Dermis blood vessel endothelial cell (primary cell): ENCODE measurements around the gene PTPRG. TPM values are rescaled to one million over a fixed set of nuclear protein-coding genes. Genes with fewer than 3 reads are reported as not detected.
A peak's percentile ranks its signal among the peaks of the same experiment; 100 is the strongest.

Experiments used
- DNase-seq: peaks from one replicate; pipeline ENCODE4 v3.0.0; 2010
- total RNA-seq: library from RNA; depleted of rRNA; stranded (reverse); fragments of >200 nt; gene quantifications from 2 replicates; pipeline ENCODE4 v1.2.3, GENCODE V29; 2014

The PTPRG gene
- total RNA-seq, 1 donor from 2014 or later = 26.0 TPM

GRCh38 chr3:61901986-61902385 is 340.6 kb downstream of the PTPRG start:
- no peak for DNase-seq

GRCh38 chr3:61903074-61903473 is 341.7 kb downstream of the PTPRG start:
- DNase-seq = no peak

GRCh38 chr3:61903931-61904657 is 342.7 kb downstream of the PTPRG start:
- no peak for DNase-seq

GRCh38 chr3:61907210-61907795 is 345.9 kb downstream of the PTPRG start:
- DNase-seq = no peak

- no peak for DNase-seq
Measured at GRCh38 chr3:61908382-61908781, 347.0 kb downstream of the PTPRG start.

- DNase-seq = no peak
Measured at GRCh38 chr3:61910732-61911131, 349.4 kb downstream of the PTPRG start.

- no peak for DNase-seq
Measured at GRCh38 chr3:61912158-61912557, 350.8 kb downstream of the PTPRG start.

- DNase-seq = no peak
Measured at GRCh38 chr3:61913701-61914100, 352.3 kb downstream of the PTPRG start.

GRCh38 chr3:61914276-61914675 is 352.9 kb downstream of the PTPRG start:
- DNase-seq = no peak

- no peak for DNase-seq
Measured at GRCh38 chr3:61915296-61915695, 353.9 kb downstream of the PTPRG start.

- DNase-seq = no peak
Measured at GRCh38 chr3:61919371-61919770, 358.0 kb downstream of the PTPRG start.

GRCh38 chr3:61922118-61922517 is 360.7 kb downstream of the PTPRG start:
- no peak for DNase-seq

GRCh38 chr3:61924090-61924735 is 362.8 kb downstream of the PTPRG start:
- DNase-seq = peak; percentile 72

- no peak for DNase-seq
Measured at GRCh38 chr3:61924991-61925390, 363.6 kb downstream of the PTPRG start.

- DNase-seq = no peak
Measured at GRCh38 chr3:61925721-61926120, 364.4 kb downstream of the PTPRG start.

- DNase-seq = no peak
Measured at GRCh38 chr3:61926923-61927322, 365.6 kb downstream of the PTPRG start.

GRCh38 chr3:61927332-61927731 is 366.0 kb downstream of the PTPRG start:
- peak; percentile 18 for DNase-seq

GRCh38 chr3:61928039-61928438 is 366.7 kb downstream of the PTPRG start:
- no peak for DNase-seq

GRCh38 chr3:61928776-61929314 is 367.5 kb downstream of the PTPRG start:
- DNase-seq = no peak

- DNase-seq = no peak
Measured at GRCh38 chr3:61929617-61930016, 368.2 kb downstream of the PTPRG start.

GRCh38 chr3:61932499-61932898 is 371.1 kb downstream of the PTPRG start:
- no peak for DNase-seq

GRCh38 chr3:61933798-61934504 is 372.6 kb downstream of the PTPRG start:
- DNase-seq = no peak

GRCh38 chr3:61934505-61934871 is 373.1 kb downstream of the PTPRG start:
- DNase-seq = no peak
